Germinal center (tissue), 1 donor: ENCODE data around the gene ARHGEF28.
A peak's percentile ranks its signal among the peaks of the same experiment; 100 is the strongest.

Source experiments
- DNase-seq: peaks from one replicate; pipeline ENCODE4 v3.0.0; 2012; ENCODE audit warnings: mixed read lengths, low spot score

ARHGEF28 gene, protein sequence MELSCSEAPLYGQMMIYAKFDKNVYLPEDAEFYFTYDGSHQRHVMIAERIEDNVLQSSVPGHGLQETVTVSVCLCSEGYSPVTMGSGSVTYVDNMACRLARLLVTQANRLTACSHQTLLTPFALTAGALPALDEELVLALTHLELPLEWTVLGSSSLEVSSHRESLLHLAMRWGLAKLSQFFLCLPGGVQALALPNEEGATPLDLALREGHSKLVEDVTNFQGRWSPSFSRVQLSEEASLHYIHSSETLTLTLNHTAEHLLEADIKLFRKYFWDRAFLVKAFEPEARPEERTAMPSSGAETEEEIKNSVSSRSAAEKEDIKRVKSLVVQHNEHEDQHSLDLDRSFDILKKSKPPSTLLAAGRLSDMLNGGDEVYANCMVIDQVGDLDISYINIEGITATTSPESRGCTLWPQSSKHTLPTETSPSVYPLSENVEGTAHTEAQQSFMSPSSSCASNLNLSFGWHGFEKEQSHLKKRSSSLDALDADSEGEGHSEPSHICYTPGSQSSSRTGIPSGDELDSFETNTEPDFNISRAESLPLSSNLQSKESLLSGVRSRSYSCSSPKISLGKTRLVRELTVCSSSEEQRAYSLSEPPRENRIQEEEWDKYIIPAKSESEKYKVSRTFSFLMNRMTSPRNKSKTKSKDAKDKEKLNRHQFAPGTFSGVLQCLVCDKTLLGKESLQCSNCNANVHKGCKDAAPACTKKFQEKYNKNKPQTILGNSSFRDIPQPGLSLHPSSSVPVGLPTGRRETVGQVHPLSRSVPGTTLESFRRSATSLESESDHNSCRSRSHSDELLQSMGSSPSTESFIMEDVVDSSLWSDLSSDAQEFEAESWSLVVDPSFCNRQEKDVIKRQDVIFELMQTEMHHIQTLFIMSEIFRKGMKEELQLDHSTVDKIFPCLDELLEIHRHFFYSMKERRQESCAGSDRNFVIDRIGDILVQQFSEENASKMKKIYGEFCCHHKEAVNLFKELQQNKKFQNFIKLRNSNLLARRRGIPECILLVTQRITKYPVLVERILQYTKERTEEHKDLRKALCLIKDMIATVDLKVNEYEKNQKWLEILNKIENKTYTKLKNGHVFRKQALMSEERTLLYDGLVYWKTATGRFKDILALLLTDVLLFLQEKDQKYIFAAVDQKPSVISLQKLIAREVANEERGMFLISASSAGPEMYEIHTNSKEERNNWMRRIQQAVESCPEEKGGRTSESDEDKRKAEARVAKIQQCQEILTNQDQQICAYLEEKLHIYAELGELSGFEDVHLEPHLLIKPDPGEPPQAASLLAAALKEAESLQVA (N-terminal part only)

DNA sequence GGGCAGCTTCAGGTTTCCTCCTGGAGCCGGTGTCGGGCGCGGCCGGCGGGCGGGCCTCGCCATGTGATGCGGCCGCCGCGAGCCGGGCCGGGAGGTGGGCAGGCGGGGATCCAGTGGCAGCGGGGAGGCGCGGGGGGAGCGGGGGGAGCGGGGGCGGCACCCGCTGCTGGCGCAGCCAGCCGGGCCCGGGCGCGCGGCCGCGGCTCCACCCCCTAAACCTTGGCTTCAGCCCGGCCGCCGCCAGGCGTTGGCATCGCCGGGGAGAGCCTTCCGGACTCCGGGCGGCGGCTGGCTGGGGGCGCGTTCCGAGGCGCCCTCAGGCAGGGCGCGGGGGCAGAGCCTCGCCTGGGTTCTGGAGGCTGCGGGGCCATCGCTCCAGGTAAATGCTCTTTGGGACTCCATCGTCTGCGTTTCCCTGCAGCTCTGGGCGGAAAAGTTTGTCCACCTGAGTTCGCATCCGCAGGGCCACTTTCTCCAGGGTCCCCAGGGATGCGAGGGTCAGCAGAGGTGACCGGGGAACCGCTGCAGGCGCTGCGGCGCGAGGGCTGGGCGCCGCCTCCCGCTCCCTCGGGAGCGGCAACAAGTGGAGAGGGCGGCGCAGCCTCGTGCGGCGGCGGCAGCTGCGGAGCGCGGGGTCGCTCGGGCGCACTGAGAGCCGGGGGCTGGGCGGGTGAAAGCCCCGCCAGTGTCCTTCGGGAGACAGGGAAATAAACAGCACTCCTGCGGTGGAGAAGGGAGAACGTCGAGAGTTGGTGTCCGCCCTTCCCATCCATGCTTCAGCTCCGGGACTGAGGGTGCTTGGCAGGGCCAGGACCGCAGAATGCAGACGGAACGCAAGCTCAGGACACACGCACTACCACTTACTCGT lies at the start of gene ARHGEF28:
Gene ARHGEF28 (plus strand): TSS at position 253 of the 868 bp plus-strand sequence. CDS start 58,656 bp downstream, outside the sequence.
- DNase-seq: peak; percentile 33

DNA sequence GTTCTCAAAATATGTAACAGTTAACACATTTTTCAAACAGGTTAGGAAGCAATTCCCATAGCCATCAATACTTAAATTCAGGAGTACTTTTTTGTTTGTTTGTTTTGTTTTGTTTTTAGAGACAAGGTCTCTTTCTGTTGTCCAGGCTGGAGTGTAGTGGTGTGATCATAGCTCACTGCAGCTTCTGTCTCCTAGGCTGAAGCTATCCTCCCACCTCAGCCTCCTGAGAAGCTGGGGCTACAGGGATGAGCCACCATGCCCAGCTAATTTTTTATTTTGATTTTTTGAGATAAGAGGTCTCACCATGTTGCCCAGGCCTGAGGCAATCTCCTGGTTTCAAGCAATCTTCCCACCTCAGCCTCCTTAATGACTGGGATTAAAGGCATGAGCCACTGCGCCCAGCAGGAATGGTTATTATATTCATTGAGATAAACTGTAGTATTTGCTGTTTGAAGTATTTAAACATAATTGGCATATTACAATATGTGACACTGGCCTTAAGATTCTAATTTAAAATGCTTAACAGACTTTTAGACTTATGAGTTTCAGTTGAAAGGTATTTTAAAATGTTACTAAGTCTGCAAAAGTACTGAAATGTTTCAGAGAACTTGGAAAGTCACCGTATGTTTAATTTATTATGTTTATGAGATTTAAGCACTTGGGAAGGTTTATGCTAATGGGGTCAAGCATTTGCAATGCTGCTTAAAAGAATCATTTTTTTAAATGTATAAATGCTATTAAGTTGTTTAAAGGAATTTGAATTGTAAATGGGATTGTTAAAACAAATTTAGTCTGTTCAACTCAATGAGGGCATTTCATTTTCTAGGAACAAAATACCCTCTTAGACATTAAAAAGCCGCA lies 43.5 kb upstream of the ARHGEF28 start:
- no peak for DNase-seq

DNA sequence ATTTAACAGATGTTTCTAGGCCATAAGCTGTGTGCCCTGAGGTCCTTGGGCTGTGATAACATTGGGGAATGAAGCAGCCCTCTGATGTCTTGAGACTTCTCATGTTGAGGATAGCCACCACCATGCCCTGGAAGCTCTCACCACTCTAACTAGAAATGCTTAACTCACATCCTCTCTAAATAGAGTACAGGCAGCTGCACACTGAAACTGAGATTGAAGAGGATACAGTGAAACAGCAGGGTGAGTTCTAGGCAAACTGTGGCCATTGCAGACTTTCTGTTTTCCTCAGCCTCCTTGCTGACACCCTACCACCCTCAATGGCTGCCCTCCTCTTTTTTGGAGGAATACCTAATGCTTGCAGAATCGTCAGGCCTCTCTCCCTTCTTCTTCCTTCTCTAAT lies 38.1 kb upstream of the ARHGEF28 start:
- no peak for DNase-seq

DNA sequence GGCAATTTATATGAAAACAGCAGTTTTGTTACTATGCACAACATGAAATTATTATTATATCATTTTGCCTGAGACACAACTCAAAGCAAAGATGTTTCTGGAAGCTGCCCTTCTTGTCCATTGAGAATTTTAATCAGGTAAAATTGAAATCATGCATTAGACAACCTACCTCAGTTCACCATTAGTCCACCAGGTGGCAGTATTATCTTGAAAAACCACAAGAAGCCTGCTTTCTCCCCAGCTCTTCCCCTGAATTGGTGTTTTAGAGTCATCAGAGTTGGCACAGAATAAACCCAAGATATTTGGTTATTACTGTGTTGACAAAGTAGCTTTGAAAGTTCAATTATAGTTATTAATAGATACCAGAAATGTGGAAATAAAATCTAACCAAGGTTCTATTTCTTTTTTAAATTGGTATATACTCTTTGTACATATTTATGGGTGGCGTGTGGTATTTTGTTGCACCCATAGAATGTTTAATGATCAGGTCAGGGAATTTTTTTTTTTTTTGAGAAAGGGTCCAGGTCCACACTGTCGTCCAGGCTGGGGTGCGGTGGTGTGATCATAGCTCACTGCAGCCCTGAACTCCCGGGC lies 34.8 kb upstream of the ARHGEF28 start:
- DNase-seq: peak; percentile 47

DNA sequence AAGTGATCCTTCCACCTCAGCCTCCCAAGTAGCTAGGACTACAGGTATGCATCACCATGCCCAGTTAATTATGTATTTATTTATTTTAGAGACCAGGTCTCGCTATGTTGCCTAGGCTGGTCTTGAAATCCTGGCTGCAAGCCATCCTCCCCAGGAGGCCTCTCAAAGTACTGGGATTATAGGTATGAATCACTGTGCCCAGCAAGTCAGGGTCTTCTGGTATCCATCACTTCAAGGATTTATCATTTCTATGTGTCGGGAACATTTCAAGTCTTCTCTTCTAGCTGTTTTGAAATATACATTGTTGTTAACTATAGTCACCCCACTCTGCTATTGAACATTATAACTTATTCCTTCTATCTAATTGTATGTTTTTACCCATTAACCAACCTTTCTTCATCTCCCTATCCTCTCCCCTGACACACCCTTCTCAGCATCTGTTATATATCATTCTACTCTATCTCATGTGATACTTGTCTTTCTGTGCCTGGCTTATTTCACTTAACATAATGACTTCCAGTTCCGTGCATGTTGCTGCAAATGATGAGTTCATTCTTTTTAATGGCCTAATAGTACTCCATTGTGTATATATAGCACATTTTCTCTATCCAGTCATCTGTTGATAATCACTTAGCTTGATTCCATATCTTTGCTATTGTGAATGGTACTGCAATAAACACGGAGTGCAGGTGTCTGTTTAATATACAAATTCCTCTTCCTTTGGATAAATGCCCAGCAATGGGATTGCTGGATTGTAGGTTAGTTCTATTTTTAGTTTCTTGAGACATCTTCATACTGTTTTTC lies 34.1 kb upstream of the ARHGEF28 start:
- DNase-seq: no peak

DNA sequence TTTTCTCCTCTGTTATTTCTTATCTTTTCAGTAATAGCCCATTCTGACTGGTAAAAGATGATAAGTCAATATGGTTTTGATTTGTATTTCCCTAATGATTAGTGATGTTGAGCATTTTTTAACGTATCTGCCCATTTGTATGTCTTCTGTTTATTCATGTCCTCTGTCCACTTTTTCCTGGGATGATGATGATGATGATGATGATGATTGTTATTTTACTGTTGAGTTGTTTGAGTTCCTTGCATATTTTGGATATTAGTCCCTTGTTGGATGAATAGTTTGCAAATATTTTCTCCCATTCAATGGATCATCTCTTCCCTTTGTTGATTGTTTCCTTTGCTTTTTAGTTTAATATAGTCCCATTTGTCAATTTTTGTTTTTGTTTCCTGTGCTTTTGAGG lies 33.4 kb upstream of the ARHGEF28 start:
- no peak for DNase-seq

DNA sequence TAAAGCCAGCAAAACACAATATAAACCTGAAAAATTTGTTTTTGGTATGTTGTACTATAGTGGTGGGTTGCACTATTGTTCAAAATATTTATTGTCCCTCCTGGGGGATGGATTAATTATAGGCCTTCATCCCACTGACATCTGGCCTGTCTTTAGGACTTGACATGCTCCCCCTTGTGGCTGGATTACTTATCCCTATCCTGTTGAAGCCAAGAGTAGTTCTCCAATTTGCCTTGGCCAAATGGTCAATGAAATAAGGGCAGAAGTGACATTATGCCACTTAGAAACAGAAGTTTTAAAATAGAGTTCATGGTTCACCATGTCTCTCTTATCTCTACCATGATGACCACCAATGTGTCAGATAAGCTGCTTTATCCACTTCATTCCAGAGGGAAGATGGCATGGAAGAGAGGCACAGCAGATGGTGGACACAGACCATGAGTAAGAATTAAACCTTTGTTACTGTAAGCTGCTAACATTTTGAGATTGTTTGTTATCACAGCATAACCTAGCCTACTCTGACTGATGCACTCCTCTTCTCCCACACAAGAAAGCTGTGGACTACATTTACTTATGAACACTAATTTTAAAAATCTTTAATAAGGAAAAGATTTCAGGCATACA lies 29.2 kb upstream of the ARHGEF28 start:
- DNase-seq: no peak

DNA sequence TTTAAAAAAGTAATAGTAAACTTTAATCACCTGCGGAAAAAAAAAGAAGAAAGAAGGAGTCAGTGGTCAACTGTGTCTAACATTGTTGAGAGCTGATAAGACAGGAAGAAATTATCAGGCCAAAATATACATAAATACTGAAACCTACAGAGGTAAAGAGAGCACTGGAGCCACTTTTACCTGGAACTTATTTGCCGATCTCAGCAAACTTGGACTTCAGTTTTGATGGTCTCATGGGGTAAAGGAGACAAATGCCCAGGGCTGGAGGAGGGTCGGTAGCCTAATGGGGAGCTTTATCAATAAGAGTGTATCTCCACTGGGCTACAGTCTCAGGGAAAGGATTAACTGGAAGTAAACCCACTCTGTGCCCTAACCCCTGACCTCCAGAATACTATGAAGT lies 26.6 kb upstream of the ARHGEF28 start:
- no peak for DNase-seq

DNA sequence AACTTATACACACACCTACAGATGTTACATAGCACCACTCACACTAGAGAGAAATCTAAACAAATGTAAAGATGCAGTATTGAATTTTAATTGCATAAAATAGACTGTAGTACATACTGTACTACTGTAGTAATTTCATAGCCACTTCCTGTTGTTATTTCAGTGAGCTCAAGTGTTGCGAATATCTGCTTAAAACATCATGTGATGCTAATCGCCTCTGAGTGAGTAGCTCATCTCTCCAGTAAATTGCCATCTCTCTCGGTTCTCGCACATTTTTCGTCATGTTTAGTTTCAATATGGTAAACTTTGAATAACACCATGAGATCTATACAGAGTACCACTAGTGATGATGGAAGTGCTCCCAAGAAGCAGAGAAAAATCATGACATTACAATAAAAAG lies 22.0 kb upstream of the ARHGEF28 start:
- no peak for DNase-seq

DNA sequence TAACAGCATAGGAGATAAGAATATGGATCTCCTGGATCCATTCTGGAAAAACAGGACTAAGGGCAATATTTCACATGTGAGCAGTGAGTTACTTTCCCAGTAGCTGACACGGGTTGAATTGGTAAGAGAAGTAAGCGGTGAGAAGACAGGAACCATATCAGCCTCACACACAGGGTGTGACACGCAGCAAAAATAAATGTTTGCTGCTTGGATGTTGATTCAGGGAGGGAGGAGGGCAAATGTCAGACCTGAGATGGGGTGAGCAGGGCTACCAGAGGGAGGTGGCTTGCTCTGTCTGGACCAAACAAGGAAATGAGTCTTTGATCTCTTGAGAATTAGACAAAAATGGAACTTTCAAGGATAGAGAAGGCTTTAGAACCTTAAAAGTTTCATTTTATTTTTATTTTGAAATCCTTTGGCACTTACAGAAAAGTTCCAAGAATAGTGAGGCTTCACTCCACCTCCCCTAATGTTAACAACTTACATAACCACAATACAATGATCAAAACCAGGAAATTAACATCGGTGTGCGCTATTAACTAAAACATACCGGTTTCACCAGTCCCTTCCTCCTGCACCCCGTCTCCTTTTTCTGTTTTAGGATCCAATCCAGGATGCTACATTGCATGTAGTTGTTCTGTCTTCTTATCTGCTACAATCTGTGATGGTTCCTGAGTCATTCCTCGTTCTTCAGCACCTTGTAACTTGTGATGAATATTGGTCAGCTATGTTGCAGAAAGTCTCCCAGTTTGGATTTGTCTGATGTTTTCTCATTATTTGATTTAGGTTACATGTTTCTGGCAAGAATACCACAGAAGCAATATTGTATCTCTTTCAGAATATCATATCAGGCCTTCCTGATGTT lies 20.5 kb upstream of the ARHGEF28 start:
- no peak for DNase-seq

DNA sequence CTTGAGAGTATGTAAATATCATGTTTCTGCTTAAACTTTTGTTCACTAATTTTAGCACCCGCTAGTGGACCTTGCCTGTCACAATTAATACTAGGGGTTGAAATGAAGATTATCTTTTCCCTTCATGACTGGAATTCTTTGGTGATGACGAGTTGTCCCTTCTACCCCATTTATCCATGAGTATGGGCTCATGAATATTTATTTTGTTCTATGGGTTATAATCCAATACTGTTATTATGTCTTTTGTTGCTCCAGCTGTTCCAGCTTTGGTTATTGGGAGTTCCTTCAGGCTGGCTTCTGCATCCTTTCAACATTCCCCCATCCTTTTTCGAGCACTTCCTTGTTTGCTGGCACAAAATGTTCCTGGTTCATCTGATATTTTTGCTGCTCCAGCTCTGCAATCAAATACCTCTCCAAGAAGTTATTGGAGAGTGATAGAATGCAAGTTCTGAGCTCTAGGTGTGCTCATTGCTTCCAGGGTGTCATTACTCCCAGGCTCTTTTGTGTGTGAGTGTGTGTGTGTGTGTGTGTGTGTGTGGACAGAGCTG lies 19.7 kb upstream of the ARHGEF28 start:
- no peak for DNase-seq

DNA sequence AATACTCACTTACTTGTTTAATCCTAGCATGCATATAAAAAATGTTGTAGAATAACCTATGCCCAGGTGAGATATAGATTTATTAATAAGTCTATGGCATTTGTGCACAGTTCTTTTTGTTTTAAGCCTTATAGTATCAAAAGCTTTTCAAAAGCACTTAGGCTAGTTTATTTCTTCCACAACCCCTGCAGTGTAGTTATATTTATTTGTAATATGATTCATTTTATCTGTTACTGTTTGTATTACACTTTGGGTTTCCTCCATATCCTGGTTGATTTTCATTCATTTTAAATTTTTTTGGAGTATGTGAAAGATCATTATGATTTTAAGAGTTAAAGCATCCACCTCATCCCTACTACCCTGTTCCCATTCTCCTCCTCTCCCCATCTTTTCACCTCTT lies 18.8 kb upstream of the ARHGEF28 start:
- no peak for DNase-seq

DNA sequence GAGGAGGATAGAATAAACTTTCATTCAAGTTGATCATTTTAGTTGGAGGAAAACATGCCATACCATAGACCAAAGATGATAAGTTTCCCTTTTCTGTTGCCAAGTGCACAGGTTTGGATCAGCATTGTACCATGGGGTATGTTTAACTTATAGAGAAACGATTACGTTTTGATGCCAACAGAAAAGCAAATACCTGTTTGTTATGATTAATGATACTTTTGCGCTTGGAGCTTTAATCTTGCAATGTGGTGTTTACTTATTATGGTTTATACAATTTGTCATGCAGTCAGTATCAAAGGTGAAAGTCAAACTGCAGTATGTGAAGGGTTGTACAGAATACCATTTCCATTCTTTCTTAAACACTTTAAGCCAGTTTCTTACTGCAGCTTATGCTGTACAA lies 13.2 kb upstream of the ARHGEF28 start:
- DNase-seq: no peak

DNA sequence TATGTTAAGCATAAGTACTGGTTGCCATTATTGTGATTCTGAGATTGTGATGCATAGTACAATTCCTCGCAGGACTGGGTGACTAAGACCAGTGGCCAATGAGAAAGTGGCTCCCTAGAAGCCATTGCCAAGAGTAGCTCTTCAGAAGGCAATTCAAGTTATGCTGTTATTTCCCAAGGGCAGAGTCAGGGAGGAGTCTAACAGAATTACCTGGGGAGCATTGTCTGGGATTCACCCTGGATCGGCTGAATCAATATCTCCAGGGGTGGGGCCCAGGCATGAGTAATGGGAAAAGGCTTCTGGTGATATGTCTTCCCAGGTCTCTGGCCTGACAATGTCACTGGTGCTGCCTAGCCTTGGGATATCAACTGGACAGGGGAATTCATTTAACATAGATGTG lies 10.9 kb upstream of the ARHGEF28 start:
- no peak for DNase-seq

DNA sequence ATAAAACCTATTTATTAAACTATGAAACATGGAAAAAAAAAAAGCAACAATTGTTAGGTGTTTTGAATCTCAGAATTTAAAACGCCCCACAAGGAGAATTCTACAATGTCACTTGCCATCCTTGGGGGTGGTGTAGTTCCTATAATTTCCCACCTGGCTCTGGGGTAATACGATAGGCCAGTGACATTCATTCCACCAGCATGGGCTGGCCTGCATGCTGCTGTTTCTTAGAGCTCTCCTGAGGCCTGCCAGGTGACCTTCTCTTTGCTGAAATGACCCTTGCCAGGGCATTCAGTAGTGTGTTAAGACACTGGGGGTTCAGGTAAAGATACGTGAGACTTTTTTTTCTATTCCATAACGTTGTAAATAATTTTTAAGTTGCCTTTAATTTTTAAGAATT lies 10.0 kb upstream of the ARHGEF28 start:
- no peak for DNase-seq

DNA sequence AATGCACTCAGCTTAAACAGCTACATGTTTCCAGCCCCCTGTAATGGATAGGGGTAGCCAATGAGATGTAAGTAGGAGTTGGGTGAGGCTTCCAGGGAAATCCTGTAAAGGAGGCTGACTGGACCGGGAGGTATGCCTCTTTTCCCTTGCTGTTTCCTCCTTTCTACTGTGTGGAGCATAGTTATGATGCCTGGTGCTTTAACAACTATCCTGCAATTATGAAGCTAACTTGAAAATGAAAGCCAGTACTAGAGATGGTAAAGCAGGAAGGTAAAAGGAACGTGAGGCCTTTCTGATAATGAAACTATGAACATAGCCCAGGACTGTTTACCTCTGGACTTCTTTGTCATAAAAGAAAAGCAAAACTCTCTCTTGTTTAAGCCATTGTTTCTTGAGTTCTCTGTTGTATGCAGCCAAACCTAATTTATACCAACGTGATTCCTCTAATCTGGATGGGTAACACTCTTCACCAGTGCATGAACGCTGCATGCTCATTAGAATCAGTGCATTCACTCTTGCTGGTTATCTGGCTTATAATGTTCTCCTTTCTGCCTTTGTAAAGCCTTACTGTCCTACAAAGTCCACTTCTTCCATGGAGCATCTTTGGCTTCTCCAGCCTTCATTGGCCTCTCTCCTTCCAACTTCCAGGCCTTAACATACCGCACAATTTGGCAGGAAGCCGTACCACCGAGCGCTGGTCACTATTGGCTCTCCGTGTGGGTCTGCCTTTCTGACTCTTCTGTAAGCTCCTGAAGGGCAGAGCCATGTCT lies 8.3 kb upstream of the ARHGEF28 start:
- no peak for DNase-seq
